Immature natural killer cell (primary cell): ENCODE data around the gene NEIL3. TPM values are rescaled to one million over a fixed set of nuclear protein-coding genes. Genes with fewer than 3 reads are reported as not detected.

Source experiments
- DNase-seq, 3 donors: peaks; one replicate each; pipeline ENCODE4 v3.0.0; 2022; ENCODE audit warnings: mixed read lengths in 1 of 3
- H3K27ac Mint-ChIP-seq, 6 donors: one replicate each; pipeline ENCODE4 v1.8.0; 2020; ENCODE audit warnings: mixed read lengths in 6 of 6, mild to moderate bottlenecking in 5 of 6, inconsistent platforms in 4 of 6, moderate library complexity in 3 of 6
- H3K27me3 Mint-ChIP-seq, 3 donors: one replicate each; pipeline ENCODE4 v1.8.0; 2020 to 2021; ENCODE audit warnings: low read depth in 3 of 3, mild to moderate bottlenecking in 3 of 3, mixed read lengths in 3 of 3, moderate library complexity in 3 of 3, inconsistent platforms in 1 of 3
- H3K36me3 Mint-ChIP-seq, 3 donors: one replicate each; pipeline ENCODE4 v1.8.0; 2020; ENCODE audit warnings: mixed read lengths in 3 of 3, inconsistent platforms in 2 of 3, mild to moderate bottlenecking in 2 of 3
- H3K4me1 Mint-ChIP-seq, 2 donors: one replicate each; pipeline ENCODE4 v1.8.0; 2020; ENCODE audit warnings: inconsistent platforms in 2 of 2, mild to moderate bottlenecking in 2 of 2, mixed read lengths in 2 of 2, moderate library complexity in 1 of 2
- H3K4me3 Mint-ChIP-seq, 5 donors: one replicate each; pipeline ENCODE4 v1.8.0; 2020; ENCODE audit warnings: mild to moderate bottlenecking in 5 of 5, mixed read lengths in 5 of 5, inconsistent platforms in 3 of 5, moderate library complexity in 3 of 5
- H3K9me3 Mint-ChIP-seq, 6 donors: one replicate each; pipeline ENCODE4 v1.8.0; 2020; ENCODE audit warnings: mild to moderate bottlenecking in 6 of 6, mixed read lengths in 6 of 6, inconsistent platforms in 4 of 6, moderate library complexity in 3 of 6
- polyA plus RNA-seq, 3 donors: library from polyadenylated mRNA; unstranded; fragments of 300-500 nt; fragmentation: Illumina TruSeq; gene quantifications; one replicate each; pipeline ENCODE4 v1.2.3, GENCODE V29; 2021

NEIL3 gene
- polyA plus RNA-seq, 3 donors from 2014 or later, result 0.18 to 0.61 TPM; not detected in 1

- Mint-ChIP-seq H3K4me3 (no peak overlapping the region), H3K36me3 (peaks cover 0 to 2% (median 0%) of the 10 kb centered on the region in 3 donors), H3K9me3 (no peaks in the 10 kb centered on the region), H3K27me3 (no peaks in the 10 kb centered on the region), H3K4me1 (no peaks in the 10 kb centered on the region), H3K27ac (no peak overlapping the region)
- no peak for DNase-seq
Measured at GRCh38 chr4:177356921-177357320, 47.2 kb downstream of the NEIL3 start.

- DNase-seq, result peak in 1 of 3 donors; percentile 9
- Mint-ChIP-seq H3K36me3 (peaks cover 0 to 3% (median 0%) of the 10 kb centered on the region in 3 donors), H3K4me1 (peaks cover 2 to 8% of the 10 kb centered on the region in 2 donors), H3K27me3 (peaks cover 0 to 3% (median 0%) of the 10 kb centered on the region in 3 donors), H3K27ac (no peak overlapping the region), H3K9me3 (peaks cover 0 to 2% (median 0%) of the 10 kb centered on the region in 6 donors), H3K4me3 (no peak overlapping the region)
Measured at GRCh38 chr4:177367336-177367735, 57.7 kb downstream of the NEIL3 start.

GRCh38 chr4:177369372-177369771, 59.7 kb downstream of the NEIL3 start:
- H3K9me3 Mint-ChIP-seq, result peaks cover 0 to 2% (median 0%) of the 10 kb centered on the region in 6 donors
- peaks cover 0 to 8% (median 2%) of the 10 kb centered on the region in 3 donors for H3K27me3 Mint-ChIP-seq
- peaks cover 2 to 8% of the 10 kb centered on the region in 2 donors for H3K4me1 Mint-ChIP-seq
- DNase-seq, result no peak
- no peak overlapping the region for H3K4me3 Mint-ChIP-seq
- no peak overlapping the region for H3K27ac Mint-ChIP-seq
- peaks cover 0 to under 1% (median 0%) of the 10 kb centered on the region in 3 donors for H3K36me3 Mint-ChIP-seq

GRCh38 chr4:177371461-177371860, 61.8 kb downstream of the NEIL3 start:
- H3K27me3 Mint-ChIP-seq, result peaks cover 0 to 8% (median 5%) of the 10 kb centered on the region in 3 donors
- DNase-seq, result no peak
- H3K4me1 Mint-ChIP-seq, result peaks cover 2 to 8% of the 10 kb centered on the region in 2 donors
- no peak overlapping the region for H3K4me3 Mint-ChIP-seq
- no peaks in the 10 kb centered on the region for H3K36me3 Mint-ChIP-seq
- no peak overlapping the region for H3K27ac Mint-ChIP-seq
- peaks cover 0 to 2% (median 0%) of the 10 kb centered on the region in 6 donors for H3K9me3 Mint-ChIP-seq

GRCh38 chr4:177374966-177375365, 65.3 kb downstream of the NEIL3 start:
- Mint-ChIP-seq H3K4me1 (no peaks in the 10 kb centered on the region), H3K36me3 (no peaks in the 10 kb centered on the region), H3K4me3 (no peak overlapping the region), H3K27ac (no peak overlapping the region), H3K9me3 (no peaks in the 10 kb centered on the region), H3K27me3 (peaks cover 0 to 8% (median 6%) of the 10 kb centered on the region in 3 donors)
- no peak for DNase-seq

GRCh38 chr4:177375372-177375771, 65.7 kb downstream of the NEIL3 start:
- DNase-seq, result no peak
- H3K36me3 Mint-ChIP-seq, result no peaks in the 10 kb centered on the region
- H3K9me3 Mint-ChIP-seq, result no peaks in the 10 kb centered on the region
- no peak overlapping the region for H3K27ac Mint-ChIP-seq
- H3K4me1 Mint-ChIP-seq, result no peaks in the 10 kb centered on the region
- H3K4me3 Mint-ChIP-seq, result no peak overlapping the region
- H3K27me3 Mint-ChIP-seq, result peaks cover 0 to 6% (median 6%) of the 10 kb centered on the region in 3 donors

- no peak for DNase-seq
- Mint-ChIP-seq H3K4me3 (no peak overlapping the region), H3K36me3 (no peaks in the 10 kb centered on the region), H3K4me1 (no peaks in the 10 kb centered on the region), H3K27me3 (peaks cover 0 to 6% (median 5%) of the 10 kb centered on the region in 3 donors), H3K27ac (no peak overlapping the region), H3K9me3 (no peaks in the 10 kb centered on the region)
Measured at GRCh38 chr4:177376024-177376423, 66.3 kb downstream of the NEIL3 start.

GRCh38 chr4:177380730-177381287, 71.1 kb downstream of the NEIL3 start:
- Mint-ChIP-seq H3K36me3 (no peaks in the 10 kb centered on the region), H3K27ac (no peak overlapping the region), H3K4me1 (no peaks in the 10 kb centered on the region), H3K4me3 (no peak overlapping the region), H3K9me3 (peaks cover 0 to 2% (median 0%) of the 10 kb centered on the region in 6 donors), H3K27me3 (peaks cover 0 to 3% (median 1%) of the 10 kb centered on the region in 3 donors)
- DNase-seq, result no peak

- Mint-ChIP-seq H3K36me3 (no peaks in the 10 kb centered on the region), H3K4me3 (no peak overlapping the region), H3K27me3 (peaks cover 0 to 3% (median 0%) of the 10 kb centered on the region in 3 donors), H3K4me1 (no peaks in the 10 kb centered on the region), H3K27ac (no peak overlapping the region), H3K9me3 (peaks cover 0 to 2% (median 0%) of the 10 kb centered on the region in 6 donors)
- no peak for DNase-seq
Measured at GRCh38 chr4:177381762-177382310, 72.2 kb downstream of the NEIL3 start.

- H3K4me3 Mint-ChIP-seq, result no peak overlapping the region
- no peak for DNase-seq
- peaks cover 0 to 3% (median 0%) of the 10 kb centered on the region in 3 donors for H3K27me3 Mint-ChIP-seq
- peaks cover 0 to 2% (median 0%) of the 10 kb centered on the region in 6 donors for H3K9me3 Mint-ChIP-seq
- no peak overlapping the region for H3K27ac Mint-ChIP-seq
- no peaks in the 10 kb centered on the region for H3K4me1 Mint-ChIP-seq
- no peaks in the 10 kb centered on the region for H3K36me3 Mint-ChIP-seq
Measured at GRCh38 chr4:177384856-177385397, 75.3 kb downstream of the NEIL3 start.

- no peaks in the 10 kb centered on the region for H3K4me1 Mint-ChIP-seq
- no peak overlapping the region for H3K27ac Mint-ChIP-seq
- H3K36me3 Mint-ChIP-seq, result no peaks in the 10 kb centered on the region
- no peak overlapping the region for H3K4me3 Mint-ChIP-seq
- peaks cover 0 to 2% (median 0%) of the 10 kb centered on the region in 6 donors for H3K9me3 Mint-ChIP-seq
- peaks cover 0 to 3% (median 0%) of the 10 kb centered on the region in 3 donors for H3K27me3 Mint-ChIP-seq
- DNase-seq, result no peak
Measured at GRCh38 chr4:177385576-177386277, 76.1 kb downstream of the NEIL3 start.

- H3K9me3 Mint-ChIP-seq, result peaks cover 0 to 3% (median 0%) of the 10 kb centered on the region in 6 donors
- no peak overlapping the region for H3K4me3 Mint-ChIP-seq
- H3K4me1 Mint-ChIP-seq, result no peaks in the 10 kb centered on the region
- DNase-seq, result no peak
- no peak overlapping the region for H3K27ac Mint-ChIP-seq
- H3K36me3 Mint-ChIP-seq, result no peaks in the 10 kb centered on the region
- H3K27me3 Mint-ChIP-seq, result peaks cover 0 to 3% (median 0%) of the 10 kb centered on the region in 3 donors
Measured at GRCh38 chr4:177386278-177386815, 76.7 kb downstream of the NEIL3 start.

GRCh38 chr4:177391287-177391686, 81.6 kb downstream of the NEIL3 start:
- Mint-ChIP-seq H3K27ac (no peak overlapping the region), H3K4me1 (peaks cover 14 to 15% of the 10 kb centered on the region in 2 donors), H3K27me3 (peaks cover 0 to 4% (median 2%) of the 10 kb centered on the region in 3 donors), H3K4me3 (no peak overlapping the region), H3K36me3 (no peaks in the 10 kb centered on the region), H3K9me3 (peaks cover 0 to 1% (median 0%) of the 10 kb centered on the region in 6 donors)
- DNase-seq, result no peak

- Mint-ChIP-seq H3K36me3 (no peaks in the 10 kb centered on the region), H3K4me1 (peaks cover 14 to 15% of the 10 kb centered on the region in 2 donors), H3K27ac (peak overlapping the region in 1 of 6 donors; percentile 4), H3K27me3 (peaks cover 0 to 4% (median 2%) of the 10 kb centered on the region in 3 donors), H3K9me3 (peaks cover 0 to 1% (median 0%) of the 10 kb centered on the region in 6 donors), H3K4me3 (no peak overlapping the region)
- DNase-seq, result no peak
Measured at GRCh38 chr4:177391953-177392352, 82.3 kb downstream of the NEIL3 start.
